HG03139 (cell line): ENCODE results near the gene DBX2.
"Not testable (repeated sequence)": the region's sequence is repeated elsewhere in the genome, so short reads cannot be mapped to it uniquely, and the experiment has no call there.

Experiments used
- ATAC-seq: cut with Tn5 transposase; IDR thresholded peaks from one replicate; pipeline ENCODE4 v1.9.1; 2021; ENCODE audit not compliant: unreplicated experiment

DBX2 gene

GRCh38 chr12:45012749-45013148 is 38.1 kb downstream of the DBX2 start:
- ATAC-seq, result no peak

GRCh38 chr12:45010059-45010458 is 40.8 kb downstream of the DBX2 start:
- ATAC-seq, result no peak

GRCh38 chr12:45008211-45008610 is 42.7 kb downstream of the DBX2 start:
- no peak for ATAC-seq

GRCh38 chr12:44999355-44999754 is 51.5 kb downstream of the DBX2 start:
- no peak for ATAC-seq

GRCh38 chr12:44993161-44993560 is 57.7 kb downstream of the DBX2 start:
- no peak for ATAC-seq

GRCh38 chr12:44984863-44985262 is 66.0 kb downstream of the DBX2 start:
- ATAC-seq, result not testable (repeated sequence)

GRCh38 chr12:44979918-44980317 is 71.0 kb downstream of the DBX2 start:
- no peak for ATAC-seq

GRCh38 chr12:44976246-44976645 is 74.7 kb downstream of the DBX2 start:
- no peak for ATAC-seq

GRCh38 chr12:44972746-44973421 is 78.0 kb downstream of the DBX2 start:
- peak; percentile 63 for ATAC-seq

GRCh38 chr12:44968965-44969364 is 81.9 kb downstream of the DBX2 start:
- no peak for ATAC-seq
